ENCODE data around the gene PROCR. TPM values are rescaled to one million over a fixed set of nuclear protein-coding genes. Genes with fewer than 3 reads are reported as not detected.
"Not testable (repeated sequence)": the region's sequence is repeated elsewhere in the genome, so short reads cannot be mapped to it uniquely, and the experiment has no call there.

The PROCR gene
- total RNA-seq, 1 donor from 2014 or later = 241 TPM

DNA sequence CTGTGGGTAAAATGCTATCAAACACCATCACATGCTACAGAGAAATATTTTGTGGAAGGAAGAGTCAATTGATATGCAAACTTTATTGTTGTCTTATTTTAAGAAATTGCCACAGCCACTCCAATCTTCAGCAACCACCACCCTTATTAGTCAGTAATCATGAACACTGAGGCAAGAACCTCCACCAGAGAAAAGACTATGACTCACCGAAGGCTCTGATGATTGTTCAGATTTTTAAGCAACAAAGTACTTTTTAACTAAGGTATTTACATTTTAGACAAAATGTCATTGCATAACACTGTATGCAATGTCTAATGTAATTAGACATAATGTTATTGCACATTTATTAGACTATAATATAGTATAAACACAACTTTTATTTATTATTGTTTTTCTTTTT, 28.4 kb downstream of the PROCR start:
- intact Hi-C loops (cut with DNase I) = loop anchor here (10.0 kb wide), 1 partner anchor 355 kb away; no protein-coding TSS in a partner anchor
- Histone ChIP-seq H3K4me3 (no peak overlapping the region), H3K27me3 (no peaks in the 10 kb centered on the region), H3K36me3 (peaks cover 0 to 12% of the 10 kb centered on the region in 2 donors), H3K27ac (no peak overlapping the region), H3K4me1 (no peaks in the 10 kb centered on the region), H3K9me3 (peaks cover 3 to 13% of the 10 kb centered on the region in 2 donors)
- TF ChIP-seq, protein P1, sequence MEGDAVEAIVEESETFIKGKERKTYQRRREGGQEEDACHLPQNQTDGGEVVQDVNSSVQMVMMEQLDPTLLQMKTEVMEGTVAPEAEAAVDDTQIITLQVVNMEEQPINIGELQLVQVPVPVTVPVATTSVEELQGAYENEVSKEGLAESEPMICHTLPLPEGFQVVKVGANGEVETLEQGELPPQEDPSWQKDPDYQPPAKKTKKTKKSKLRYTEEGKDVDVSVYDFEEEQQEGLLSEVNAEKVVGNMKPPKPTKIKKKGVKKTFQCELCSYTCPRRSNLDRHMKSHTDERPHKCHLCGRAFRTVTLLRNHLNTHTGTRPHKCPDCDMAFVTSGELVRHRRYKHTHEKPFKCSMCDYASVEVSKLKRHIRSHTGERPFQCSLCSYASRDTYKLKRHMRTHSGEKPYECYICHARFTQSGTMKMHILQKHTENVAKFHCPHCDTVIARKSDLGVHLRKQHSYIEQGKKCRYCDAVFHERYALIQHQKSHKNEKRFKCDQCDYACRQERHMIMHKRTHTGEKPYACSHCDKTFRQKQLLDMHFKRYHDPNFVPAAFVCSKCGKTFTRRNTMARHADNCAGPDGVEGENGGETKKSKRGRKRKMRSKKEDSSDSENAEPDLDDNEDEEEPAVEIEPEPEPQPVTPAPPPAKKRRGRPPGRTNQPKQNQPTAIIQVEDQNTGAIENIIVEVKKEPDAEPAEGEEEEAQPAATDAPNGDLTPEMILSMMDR (IDR thresholded peaks at IDR 0.05) = no peak
- no peak for DNase-seq (ENCODE audit: low spot score in 2 of 2)

DNA sequence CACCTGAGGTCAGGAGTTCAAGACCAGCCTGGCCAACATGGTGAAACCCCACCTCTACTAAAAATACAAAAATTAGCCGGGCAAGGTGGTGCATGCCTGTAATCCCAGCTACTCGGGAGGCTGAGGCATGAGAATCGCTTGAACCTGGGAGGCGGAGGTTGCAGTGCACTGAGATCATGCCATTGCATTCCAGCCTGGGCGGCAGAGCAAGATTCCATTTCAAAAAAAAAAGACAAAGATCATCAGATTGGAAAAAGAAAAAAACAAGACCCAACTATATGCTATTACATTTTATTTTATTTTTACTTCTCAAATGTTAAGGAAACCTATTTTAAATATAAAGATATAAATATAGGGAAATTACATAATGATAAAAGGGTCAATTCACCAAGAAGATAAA, 29.6 kb downstream of the PROCR start:
- Histone ChIP-seq H3K9me3 (peaks cover 3 to 13% of the 10 kb centered on the region in 2 donors), H3K36me3 (peaks cover 0 to 12% of the 10 kb centered on the region in 2 donors)
- DNase-seq (ENCODE audit: low spot score in 2 of 2); H3K4me3 ChIP-seq; H3K27ac ChIP-seq; H3K4me1 ChIP-seq; H3K27me3 ChIP-seq: not testable (repeated sequence)
- intact Hi-C loops (cut with DNase I) = loop anchor here (10.0 kb wide), 1 partner anchor 357 kb away; no protein-coding TSS in a partner anchor

DNA sequence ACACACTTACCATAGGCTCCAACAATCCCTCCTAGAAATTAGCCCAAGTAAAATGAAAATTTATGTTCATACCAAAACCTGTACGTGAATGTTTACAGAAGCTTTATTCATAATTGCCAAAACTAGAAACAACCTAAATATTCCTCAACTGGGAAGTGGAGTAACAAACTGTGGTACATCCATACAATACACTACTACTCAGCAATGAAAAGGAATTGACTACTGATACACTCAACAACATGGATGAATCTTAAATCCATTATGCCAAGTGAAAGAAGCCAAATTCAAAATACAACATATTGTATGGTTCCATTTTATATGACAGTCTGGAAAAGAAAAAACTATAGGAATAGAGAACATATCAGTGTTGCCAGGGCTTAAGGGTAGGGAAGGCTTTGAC, 34.9 kb downstream of the PROCR start:
- Histone ChIP-seq H3K36me3 (peaks cover 0 to 9% of the 10 kb centered on the region in 2 donors), H3K9me3 (peaks cover 0 to 5% of the 10 kb centered on the region in 2 donors), H3K4me1 (peaks cover 0 to 4% of the 10 kb centered on the region in 2 donors), H3K27ac (no peak overlapping the region), H3K4me3 (no peak overlapping the region), H3K27me3 (no peaks in the 10 kb centered on the region)
- TF ChIP-seq, protein P1 (IDR thresholded peaks at IDR 0.05) = no peak
- DNase-seq (ENCODE audit: low spot score in 2 of 2) = no peak
- intact Hi-C loops (cut with DNase I) = loop anchor here (5.0 to 10.0 kb wide), 2 partner anchors 60 to 362 kb away; no protein-coding TSS in a partner anchor

DNA sequence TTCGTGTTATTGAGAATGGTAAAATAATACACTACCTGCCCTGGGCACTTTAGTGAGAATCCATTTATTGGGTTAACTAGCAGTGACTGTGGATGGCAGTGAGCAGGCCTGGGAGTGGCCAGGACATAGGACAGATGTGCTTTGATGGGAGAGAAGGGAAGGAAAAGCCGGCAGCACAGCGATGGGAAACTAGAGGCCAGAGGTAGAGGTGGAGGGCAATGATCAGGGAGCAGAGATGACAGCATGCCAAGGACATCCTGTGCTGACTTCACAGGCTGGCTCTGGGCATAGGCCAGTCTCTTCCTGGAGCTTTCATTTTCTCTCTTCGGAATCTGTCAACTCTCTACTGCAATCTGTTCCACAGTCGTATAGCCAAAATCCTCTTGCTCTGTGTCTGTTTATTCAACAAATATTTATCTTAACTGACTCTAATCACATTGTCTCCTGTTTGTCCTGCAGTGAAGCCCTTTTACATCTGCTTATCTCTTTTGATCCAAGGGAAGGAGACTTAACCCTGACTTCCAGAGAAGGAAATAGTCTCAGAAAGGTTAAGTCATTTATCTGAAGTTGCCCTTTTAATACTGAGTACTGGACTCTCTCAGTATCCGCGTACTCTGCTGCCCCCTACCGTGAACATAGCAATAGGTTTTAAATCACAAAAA, 36.2 kb downstream of the PROCR start:
- DNase-seq (ENCODE audit: low spot score in 2 of 2) = peak in 1 of 2 donors; percentile 89
- Histone ChIP-seq H3K27ac (peak overlapping the region; percentile 77 to 79), H3K4me3 (peak overlapping the region in 1 of 2 donors; percentile 42)

DNA sequence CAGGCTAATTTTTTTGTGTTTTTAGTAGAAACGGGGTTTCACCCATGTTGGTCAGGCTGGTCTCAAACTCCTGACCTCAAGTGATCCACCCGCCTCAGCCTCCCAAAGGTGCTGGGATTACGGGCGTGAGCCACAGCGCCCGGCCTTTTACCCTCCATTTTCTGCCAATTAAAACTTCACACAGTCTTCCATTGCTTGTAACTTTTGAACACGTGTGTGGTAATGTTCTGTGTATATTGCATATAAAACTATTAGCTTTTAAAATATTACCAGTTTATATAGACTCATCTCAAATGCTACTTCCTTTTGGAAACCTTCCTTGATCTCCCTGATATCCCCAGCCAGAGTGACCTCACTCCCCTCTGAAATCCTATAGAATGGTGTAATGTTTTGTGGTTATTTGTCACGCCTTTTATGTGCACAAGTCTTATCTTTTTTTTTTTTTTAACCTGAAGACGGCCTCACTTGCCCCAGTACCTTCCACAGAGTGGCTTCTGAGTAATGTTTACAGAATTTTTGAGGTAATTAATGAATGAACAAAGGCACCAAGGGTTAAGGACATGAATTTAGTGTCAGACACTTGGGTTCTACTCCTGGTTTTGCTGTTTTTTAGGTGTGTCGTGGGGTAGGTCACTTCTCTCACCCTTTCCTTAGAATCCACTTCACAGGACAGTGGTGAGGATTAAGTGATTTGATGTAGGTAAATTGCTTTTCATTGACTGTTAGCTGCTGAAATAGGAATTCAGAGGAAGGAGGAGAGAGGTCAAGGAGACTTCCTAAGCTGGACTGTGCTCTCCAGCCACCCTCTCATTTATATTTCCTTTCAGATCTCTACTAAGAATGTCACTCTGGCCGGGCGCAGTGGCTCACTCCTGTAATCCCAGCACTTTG, 43.4 kb downstream of the PROCR start:
- Histone ChIP-seq H3K4me3 (no peak overlapping the region), H3K27me3 (no peaks in the 10 kb centered on the region), H3K9me3 (no peaks in the 10 kb centered on the region), H3K27ac (no peak overlapping the region), H3K4me1 (no peaks in the 10 kb centered on the region), H3K36me3 (peaks cover 11 to 27% of the 10 kb centered on the region in 2 donors)
- DNase-seq (ENCODE audit: low spot score in 2 of 2) = no peak
- intact Hi-C loops (cut with DNase I) = no loop called here
- TF ChIP-seq, protein P1 (IDR thresholded peaks at IDR 0.05) = no peak

More for the DNA sequence above, 36.2 kb downstream of the PROCR start:
- intact Hi-C loops (cut with DNase I) = loop anchor here (1.0 to 10.0 kb wide), 4 partner anchors 59 to 363 kb away; no protein-coding TSS in a partner anchor
- Histone ChIP-seq H3K27me3 (no peaks in the 10 kb centered on the region), H3K4me1 (peaks cover 0 to 4% of the 10 kb centered on the region in 2 donors), H3K9me3 (peaks cover 0 to 5% of the 10 kb centered on the region in 2 donors), H3K36me3 (peaks cover 0 to 12% of the 10 kb centered on the region in 2 donors)
- TF ChIP-seq, protein P1 (IDR thresholded peaks at IDR 0.05) = peak; percentile 60 to 87 (median 79)

Measured in ascending aorta (tissue), 2 donors.